ENCODE results near the gene COPS7B.

The COPS7B gene

DNA sequence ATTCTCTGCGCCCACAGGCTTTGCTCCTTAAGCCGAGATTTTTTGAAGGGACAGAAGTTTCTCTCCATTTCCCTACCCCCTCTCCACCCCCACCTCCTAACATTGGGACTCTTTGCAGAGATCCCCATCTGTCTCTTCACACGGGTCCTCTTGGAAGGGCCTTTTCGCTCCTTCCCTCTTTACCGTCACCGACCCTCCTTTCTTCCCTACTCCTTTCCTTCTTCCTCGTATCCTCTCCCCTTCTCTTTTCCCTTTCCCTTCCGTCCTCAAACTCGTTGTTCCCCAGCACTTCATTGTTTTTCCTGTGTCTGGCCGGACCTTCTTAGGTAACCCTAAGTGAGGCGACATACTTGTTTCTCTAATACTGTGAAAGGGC is 660 bp downstream of the COPS7B start:
- DNase-seq: no peak

DNA sequence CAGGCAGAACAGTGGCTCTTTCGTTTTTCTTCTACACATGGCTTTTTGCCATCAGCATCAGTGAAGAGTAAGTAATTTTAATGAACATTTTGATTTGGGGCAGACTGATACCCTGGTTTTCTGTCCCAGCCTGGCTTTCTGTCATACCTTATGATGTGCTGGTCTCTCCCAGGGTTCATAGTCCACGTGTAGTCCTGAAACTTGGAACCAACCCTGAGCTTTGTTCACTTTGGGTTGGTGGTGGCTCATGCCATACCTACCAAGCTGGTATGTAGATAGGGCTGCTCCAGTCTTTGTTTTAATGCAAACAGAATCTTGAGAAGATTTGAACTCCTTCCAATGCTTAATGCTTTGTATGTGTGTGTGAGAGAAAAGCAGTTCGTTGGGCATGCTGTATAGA is 4.9 kb downstream of the COPS7B start:
- no peak for DNase-seq

- DNase-seq: no peak
Observed at GRCh38 chr2:231794383-231794782, 8.1 kb downstream of the COPS7B start.

DNA sequence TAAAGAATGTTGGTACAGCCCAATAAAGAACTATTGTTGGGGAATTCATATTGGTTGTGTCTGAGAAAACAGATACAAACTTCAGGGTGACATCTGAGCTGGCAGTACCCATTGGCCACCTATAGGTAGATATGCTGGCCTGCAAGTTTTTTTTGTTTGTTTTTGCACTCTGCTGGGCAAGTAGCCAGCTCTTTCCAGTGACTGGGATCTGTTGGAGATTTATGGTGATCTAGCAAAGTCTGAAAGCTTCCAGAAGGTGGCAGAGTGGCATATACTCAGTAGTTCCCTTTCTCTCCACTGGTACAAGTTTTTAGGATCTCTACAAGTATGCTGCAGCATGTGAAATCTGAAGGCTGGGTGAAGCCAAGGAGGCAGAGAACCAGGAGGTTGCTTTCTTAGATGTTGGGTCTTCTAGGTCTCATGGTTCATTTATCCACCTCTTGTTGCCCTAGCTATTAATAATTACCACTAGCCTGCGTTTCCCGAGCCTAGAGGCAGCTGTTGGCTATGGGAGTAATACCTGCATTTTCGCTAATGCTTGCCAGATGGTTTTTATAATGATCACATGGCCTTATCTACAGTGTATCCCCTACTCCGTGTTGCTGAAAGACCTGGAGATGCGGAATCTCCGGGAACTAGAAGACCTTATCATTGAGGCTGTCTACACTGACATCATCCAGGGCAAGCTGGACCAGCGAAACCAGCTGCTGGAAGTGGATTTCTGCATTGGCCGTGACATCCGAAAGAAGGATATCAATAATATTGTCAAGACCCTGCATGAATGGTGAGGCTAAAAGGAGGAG is 9.5 kb downstream of the COPS7B start:
- DNase-seq: no peak

DNA sequence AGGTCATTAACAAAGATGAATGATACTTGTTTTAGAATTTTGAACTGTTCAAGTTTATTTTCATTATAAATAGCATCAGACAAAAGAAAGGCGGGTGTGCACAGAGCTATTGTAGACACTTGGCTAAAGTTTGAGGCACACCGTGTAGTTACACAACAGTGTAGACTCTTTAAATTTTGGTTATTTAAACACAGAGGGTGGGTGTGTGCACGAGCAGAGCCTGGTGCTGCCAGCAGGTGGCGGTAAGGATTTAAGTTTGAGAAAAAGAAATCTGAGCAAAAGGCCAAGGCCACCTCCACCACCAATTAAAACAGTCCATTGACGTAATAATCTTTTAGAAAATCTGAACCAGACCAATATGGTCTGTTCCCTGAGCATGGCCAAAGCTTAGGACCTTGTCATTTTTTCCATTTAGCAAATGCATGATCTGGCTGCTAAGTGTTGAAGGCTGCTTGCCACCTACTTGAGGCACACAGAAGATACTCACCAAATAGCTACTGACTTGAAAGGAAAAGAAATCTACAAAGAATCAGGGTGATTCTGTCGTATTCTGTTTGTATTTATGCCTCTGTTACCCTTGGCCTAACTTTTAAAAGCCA is 14.3 kb downstream of the COPS7B start:
- peak in 1 of 4 experiments; percentile 15 for DNase-seq

- DNase-seq: no peak
Observed at GRCh38 chr2:231803501-231804138, 17.4 kb downstream of the COPS7B start.

DNA sequence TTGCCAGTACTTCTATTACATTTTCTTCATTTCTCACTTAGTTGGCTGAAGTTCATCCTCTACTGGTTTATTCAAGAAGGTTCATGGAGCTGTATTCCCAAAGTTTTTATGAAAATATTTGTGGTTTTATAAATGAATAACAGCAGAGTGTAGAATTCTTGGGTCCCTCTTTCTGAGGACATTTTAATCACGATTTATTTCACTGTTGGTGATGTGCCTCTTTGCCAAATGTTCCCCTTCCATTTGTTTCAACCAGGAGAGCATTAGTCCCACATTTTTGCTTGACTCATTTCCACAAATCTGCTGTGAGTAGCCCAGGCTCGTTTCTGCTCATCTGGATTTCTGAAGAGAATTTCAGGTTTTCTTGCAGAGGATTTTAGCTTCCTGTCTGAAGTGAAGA is 20.8 kb downstream of the COPS7B start:
- no peak for DNase-seq

DNA sequence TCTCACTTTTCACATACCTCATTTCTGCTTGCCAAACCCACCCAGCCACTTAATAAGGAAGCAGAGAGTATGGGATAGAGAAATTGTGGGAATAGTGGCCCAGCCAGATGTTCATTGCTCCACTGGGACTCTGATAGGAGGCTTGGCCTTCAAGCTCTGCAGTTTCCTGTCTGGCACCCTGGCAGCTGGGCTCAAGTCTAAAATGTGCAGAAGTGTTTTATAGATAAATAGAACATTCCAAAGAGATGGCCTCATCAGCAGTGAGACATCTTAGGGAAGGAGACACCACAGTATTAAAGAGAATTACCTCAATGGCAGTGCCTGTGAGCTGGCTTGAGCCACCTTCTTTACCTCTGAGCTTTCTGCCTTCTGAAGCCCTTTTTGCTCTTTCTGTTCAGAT is 24.7 kb downstream of the COPS7B start:
- DNase-seq: no peak

DNA sequence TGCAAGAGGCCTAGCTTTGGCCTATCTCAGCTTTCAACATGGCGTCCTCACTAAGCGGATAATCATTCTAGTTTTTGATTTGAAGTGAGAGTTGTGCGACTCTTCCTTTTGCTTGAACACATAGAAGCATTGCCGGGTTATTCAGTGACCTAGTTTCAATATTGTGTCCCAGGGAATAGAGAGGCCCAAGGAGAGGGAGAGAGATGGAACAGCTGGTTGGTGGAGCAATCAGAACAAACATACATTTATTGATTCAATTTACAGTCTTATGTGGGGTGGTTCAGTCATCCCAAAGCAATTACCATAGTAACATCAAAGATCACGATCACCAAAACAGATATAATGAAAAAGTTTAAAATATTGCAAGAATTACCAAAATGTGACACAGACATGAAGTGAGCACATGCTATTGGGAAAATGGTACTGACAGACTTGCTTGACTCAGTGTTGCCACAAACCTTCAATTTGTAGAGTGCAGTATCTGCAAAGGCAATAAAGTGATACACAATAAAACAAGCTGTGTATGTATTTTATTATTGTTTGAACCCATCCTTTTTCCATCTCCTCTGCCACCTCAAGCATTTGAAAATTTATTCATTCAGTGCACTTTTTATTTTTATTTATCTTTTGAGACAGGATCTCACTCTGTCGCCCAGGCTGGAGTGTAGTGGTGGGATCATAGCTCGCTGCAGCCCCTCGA is 30.2 kb downstream of the COPS7B start:
- no peak for DNase-seq

DNA sequence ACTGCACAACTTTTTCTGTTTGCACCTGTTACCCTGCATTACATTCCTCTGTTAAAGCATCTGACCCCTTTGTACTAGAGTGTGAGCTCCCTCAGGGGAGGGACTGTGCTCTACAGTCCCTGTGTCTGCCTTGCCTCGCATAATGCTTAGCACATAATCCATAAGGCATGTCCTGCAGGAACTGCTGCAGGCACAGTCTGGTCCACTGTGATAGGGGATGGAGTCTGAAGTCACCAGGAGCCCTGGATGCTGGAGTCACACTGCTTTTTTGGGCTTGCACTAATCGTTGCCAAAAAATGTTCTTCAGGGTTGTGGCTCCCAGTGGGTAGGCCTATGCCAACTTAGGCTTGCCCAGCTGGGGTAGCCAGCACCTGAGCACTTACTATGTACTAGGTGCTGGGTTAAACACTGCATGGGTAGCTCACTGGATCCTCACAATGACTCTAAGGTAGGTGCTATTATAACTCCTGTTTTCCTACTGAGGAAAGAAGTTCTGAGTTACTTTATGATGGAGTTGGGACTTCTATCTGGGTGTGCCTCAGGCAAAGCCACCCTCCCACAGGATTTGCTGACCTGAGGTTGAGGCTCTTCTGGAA is 33.3 kb downstream of the COPS7B start:
- DNase-seq: no peak

GRCh38 chr2:231820786-231821303 is 34.6 kb downstream of the COPS7B start:
- no peak for DNase-seq

- no peak for DNase-seq
Observed at GRCh38 chr2:231821908-231822307, 35.7 kb downstream of the COPS7B start.

DNA sequence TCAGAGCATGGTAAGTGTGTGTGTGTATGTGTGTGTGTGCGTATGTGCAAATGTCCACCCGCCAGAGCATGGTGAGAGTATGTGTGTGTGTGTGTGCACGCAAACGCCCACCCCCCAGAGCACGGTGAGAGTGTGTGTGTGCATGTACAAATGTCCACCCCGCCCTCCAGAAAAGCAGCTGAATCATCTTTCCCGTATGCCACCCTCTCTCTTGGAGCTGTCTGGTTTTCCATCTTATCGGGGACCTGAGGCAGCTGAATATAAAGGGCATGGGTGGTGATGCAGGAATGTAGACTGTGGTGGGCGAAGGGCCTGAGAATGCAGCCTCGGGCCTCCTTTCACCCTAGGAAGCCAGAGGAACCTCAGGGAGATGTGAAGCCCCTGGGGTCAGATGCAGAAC is 66.9 kb downstream of the COPS7B start:
- DNase-seq: no peak

DNA sequence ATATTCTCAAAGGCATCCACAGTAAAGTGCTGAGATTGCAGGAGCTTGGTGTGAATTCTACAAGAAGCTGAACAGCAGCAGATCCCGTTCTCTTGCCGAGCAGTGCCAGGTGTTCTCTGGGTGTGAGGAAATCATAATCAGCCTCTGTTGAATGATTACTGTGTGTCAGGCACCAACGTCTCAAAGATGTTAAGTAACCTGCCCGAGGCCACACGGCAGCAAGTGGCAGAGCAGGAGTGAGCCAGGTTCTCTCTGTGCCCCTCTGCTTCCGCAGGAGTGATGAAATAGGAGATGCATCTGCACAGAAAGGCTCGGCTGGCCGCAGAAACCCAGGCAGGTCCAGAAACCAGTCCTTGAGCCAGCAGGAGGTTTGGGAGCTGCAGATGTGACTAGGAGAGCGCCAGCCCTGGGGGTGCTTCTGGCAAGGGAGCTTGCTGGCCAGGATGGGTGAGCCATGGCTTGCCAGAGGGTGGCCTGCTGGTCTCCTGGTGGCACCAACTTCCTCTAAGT is 68.4 kb downstream of the COPS7B start:
- DNase-seq: no peak

- no peak for DNase-seq
Observed at GRCh38 chr2:231856959-231857358, 70.7 kb downstream of the COPS7B start.
